Measurements from ENCODE around the gene PKD1L1. TPM values are rescaled to one million over a fixed set of nuclear protein-coding genes. Genes with fewer than 3 reads are reported as not detected.

Gene PKD1L1
- total RNA-seq, 1 donor from 2014 or later = 4.8 TPM

- no peaks in the 10 kb centered on the region for H3K27me3 Mint-ChIP-seq (ENCODE audit: unreplicated experiment)
- H3K9me3 Mint-ChIP-seq (ENCODE audit: unreplicated experiment) = no peaks in the 10 kb centered on the region
- peaks cover 3% of the 10 kb centered on the region for H3K4me1 Mint-ChIP-seq (ENCODE audit: unreplicated experiment)
- H3K27ac Mint-ChIP-seq (ENCODE audit: unreplicated experiment) = no peak overlapping the region
- DNase-seq (ENCODE audit: low spot score) = no peak
- H3K4me3 Mint-ChIP-seq (ENCODE audit: unreplicated experiment) = no peak overlapping the region
- TF ChIP-seq CTCF (IDR thresholded peaks at IDR 0.05; ENCODE audit: unreplicated experiment) = no peak
- no peaks in the 10 kb centered on the region for H3K36me3 Mint-ChIP-seq (ENCODE audit: low read depth, unreplicated experiment)
These were observed 41.4 kb downstream of the PKD1L1 start for GRCh38 chr7:47906883-47907282.

DNA sequence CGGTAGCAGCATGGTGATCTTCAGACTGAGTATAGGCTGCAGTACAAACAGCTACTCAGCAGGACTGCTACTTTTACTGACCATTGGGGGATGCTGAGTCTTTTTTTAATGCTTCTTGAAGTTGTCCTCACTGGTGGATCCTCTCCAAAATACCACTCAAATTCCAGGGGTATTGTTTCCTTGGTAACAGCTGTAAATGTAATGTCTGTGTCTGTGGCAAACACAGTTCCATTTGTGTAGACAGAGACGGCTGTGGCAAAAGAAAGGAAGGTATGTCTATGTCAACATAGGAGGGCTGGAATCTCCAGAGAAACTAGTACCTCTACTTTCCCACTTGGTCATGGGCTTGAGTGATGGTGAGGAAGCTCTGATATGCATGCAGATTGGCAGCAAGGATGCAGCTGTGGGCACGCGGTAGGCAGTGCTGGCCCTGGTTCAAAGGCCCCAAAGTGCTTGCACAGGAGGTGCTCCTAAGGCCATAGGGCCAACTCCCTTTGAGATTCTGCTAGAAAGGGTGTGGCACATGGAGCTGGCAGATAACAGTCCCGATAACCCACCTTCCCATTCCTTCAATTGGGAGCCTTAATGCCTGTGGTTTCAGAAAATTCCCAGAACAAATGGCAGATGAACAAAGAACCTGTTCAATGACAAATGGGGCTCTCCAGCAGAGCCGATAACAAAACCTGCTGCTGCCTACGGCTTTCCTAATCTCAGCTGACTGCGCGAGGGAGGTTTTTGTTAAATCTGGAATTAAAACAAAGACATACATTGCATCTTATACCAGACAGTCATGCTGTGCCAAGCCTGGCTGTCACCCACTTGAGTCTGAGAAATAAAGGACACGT is 43.0 kb downstream of the PKD1L1 start:
- H3K27ac Mint-ChIP-seq (ENCODE audit: unreplicated experiment) = no peak overlapping the region
- DNase-seq (ENCODE audit: low spot score) = no peak
- no peaks in the 10 kb centered on the region for H3K27me3 Mint-ChIP-seq (ENCODE audit: unreplicated experiment)
- no peaks in the 10 kb centered on the region for H3K9me3 Mint-ChIP-seq (ENCODE audit: unreplicated experiment)
- no peak overlapping the region for H3K4me3 Mint-ChIP-seq (ENCODE audit: unreplicated experiment)
- no peak for TF ChIP-seq CTCF (IDR thresholded peaks at IDR 0.05; ENCODE audit: unreplicated experiment)
- no peaks in the 10 kb centered on the region for H3K36me3 Mint-ChIP-seq (ENCODE audit: low read depth, unreplicated experiment)
- H3K4me1 Mint-ChIP-seq (ENCODE audit: unreplicated experiment) = no peaks in the 10 kb centered on the region

DNA sequence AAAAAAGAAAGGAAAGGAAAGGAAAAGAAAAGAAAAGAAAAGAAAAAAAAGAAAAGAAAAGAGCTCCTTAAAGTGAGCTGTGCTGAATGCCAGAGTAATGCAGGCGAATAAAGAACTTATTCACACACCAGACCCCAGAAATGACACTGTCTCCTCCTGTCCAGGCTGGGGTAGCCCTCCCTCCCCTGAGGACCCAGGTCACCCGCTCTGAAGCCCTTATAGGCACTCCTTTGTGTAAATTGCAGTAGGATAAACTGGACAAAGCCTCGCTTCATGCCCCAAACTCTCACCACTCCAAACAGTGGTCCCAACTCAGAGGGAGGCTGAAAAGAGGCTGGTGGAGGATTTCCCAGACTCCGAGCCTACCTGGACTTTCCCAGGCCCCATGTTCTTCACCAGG is 46.3 kb downstream of the PKD1L1 start:
- no peaks in the 10 kb centered on the region for H3K36me3 Mint-ChIP-seq (ENCODE audit: low read depth, unreplicated experiment)
- DNase-seq (ENCODE audit: low spot score) = no peak
- no peaks in the 10 kb centered on the region for H3K4me1 Mint-ChIP-seq (ENCODE audit: unreplicated experiment)

DNA sequence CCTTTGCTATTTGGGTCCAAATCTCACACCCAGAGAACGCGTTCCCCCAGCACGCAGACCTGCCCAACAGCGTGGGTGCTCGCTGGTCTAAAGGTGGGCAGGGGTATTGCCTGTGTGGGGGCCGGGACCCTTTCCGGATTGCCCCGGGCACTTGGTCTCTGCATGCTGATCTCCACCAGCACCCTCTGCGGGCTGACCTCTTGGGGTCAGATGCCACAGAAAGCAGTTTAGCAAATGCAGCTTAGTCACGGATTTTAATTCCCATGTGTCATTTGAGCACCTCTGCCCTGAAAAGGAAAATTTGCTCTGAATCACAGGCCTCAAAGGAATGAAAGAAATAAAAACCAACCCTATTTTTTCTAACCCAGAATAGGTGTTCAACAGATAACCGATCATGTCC is 46.7 kb downstream of the PKD1L1 start:
- no peak overlapping the region for H3K27ac Mint-ChIP-seq (ENCODE audit: unreplicated experiment)
- no peak for DNase-seq (ENCODE audit: low spot score)
- H3K4me3 Mint-ChIP-seq (ENCODE audit: unreplicated experiment) = no peak overlapping the region
- H3K9me3 Mint-ChIP-seq (ENCODE audit: unreplicated experiment) = no peaks in the 10 kb centered on the region
- TF ChIP-seq CTCF (IDR thresholded peaks at IDR 0.05; ENCODE audit: unreplicated experiment) = no peak
- H3K4me1 Mint-ChIP-seq (ENCODE audit: unreplicated experiment) = no peaks in the 10 kb centered on the region
- H3K36me3 Mint-ChIP-seq (ENCODE audit: low read depth, unreplicated experiment) = no peaks in the 10 kb centered on the region
- no peaks in the 10 kb centered on the region for H3K27me3 Mint-ChIP-seq (ENCODE audit: unreplicated experiment)

More for the DNA sequence above, 46.3 kb downstream of the PKD1L1 start:
- TF ChIP-seq CTCF (IDR thresholded peaks at IDR 0.05; ENCODE audit: unreplicated experiment) = no peak
- no peak overlapping the region for H3K27ac Mint-ChIP-seq (ENCODE audit: unreplicated experiment)
- no peaks in the 10 kb centered on the region for H3K27me3 Mint-ChIP-seq (ENCODE audit: unreplicated experiment)
- no peak overlapping the region for H3K4me3 Mint-ChIP-seq (ENCODE audit: unreplicated experiment)
- H3K9me3 Mint-ChIP-seq (ENCODE audit: unreplicated experiment) = no peaks in the 10 kb centered on the region

DNA sequence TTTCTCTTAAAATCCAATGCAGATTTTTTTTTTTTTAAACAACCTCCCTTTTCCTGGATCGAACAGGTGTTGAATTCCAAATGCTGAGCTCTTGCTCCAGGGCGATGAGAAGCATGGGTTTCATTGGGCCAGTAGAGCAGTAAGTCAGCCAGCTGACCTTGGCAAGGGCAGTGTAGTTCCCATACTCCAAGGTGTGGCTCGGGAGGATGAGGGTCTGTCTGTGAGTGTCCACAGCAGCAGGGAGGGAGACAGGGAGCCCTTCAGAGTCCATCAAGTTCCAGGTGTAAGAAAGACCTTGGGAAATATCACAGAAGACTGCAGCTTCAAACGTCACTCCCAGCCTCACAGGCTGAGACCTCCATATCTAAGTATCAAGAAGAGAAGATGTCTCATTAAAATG is 50.4 kb downstream of the PKD1L1 start:
- DNase-seq (ENCODE audit: low spot score) = no peak
- no peaks in the 10 kb centered on the region for H3K36me3 Mint-ChIP-seq (ENCODE audit: low read depth, unreplicated experiment)
- no peak for TF ChIP-seq CTCF (IDR thresholded peaks at IDR 0.05; ENCODE audit: unreplicated experiment)
- H3K27me3 Mint-ChIP-seq (ENCODE audit: unreplicated experiment) = no peaks in the 10 kb centered on the region
- no peak overlapping the region for H3K4me3 Mint-ChIP-seq (ENCODE audit: unreplicated experiment)
- no peak overlapping the region for H3K27ac Mint-ChIP-seq (ENCODE audit: unreplicated experiment)
- no peaks in the 10 kb centered on the region for H3K9me3 Mint-ChIP-seq (ENCODE audit: unreplicated experiment)
- H3K4me1 Mint-ChIP-seq (ENCODE audit: unreplicated experiment) = no peaks in the 10 kb centered on the region
